Activated CD8-positive, alpha-beta memory T cell treated with anti-CD3 and anti-CD28 coated beads, Interleukin-2, amount 50 U/mL, for 4 hours (primary cell): ENCODE results near the gene FLT3LG.

ENCODE experiments used
- DNase-seq: peaks from one replicate; pipeline ENCODE4 v3.0.0-alpha.2; 2020

Gene FLT3LG

GRCh38 chr19:49473868-49474541 is at the start of gene FLT3LG:
Gene FLT3LG, plus strand, starts transcription at chr19:49474215. Its CDS starts 425 bp downstream, at chr19:49474640.
- DNase-seq, result peak; percentile 88

DNA sequence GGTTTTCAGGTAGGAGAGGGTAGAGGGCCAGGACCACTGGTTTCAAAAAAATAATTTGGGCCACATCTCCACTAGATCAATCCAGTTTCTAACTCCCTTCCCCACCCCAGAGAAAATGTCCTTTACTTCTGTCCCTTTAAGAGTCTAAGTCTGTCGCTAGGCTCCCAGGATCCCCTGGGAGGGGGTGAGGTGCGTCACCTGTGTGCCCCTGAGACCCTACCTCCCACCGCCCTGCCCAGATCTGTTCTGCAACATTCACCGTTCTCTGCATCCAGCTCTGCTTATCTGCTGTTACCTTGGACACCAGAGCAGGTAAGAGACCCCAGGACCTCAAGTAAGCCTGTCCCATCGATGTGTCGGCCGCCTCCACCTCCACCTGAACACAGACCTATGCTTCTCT is 48.8 kb upstream of the FLT3LG start, which contains the start of gene GFY:
Gene GFY, plus strand, starts transcription at position 211 of the 400 bp plus-strand sequence. CDS start 1,043 bp downstream, outside the sequence.
- DNase-seq, result no peak

DNA sequence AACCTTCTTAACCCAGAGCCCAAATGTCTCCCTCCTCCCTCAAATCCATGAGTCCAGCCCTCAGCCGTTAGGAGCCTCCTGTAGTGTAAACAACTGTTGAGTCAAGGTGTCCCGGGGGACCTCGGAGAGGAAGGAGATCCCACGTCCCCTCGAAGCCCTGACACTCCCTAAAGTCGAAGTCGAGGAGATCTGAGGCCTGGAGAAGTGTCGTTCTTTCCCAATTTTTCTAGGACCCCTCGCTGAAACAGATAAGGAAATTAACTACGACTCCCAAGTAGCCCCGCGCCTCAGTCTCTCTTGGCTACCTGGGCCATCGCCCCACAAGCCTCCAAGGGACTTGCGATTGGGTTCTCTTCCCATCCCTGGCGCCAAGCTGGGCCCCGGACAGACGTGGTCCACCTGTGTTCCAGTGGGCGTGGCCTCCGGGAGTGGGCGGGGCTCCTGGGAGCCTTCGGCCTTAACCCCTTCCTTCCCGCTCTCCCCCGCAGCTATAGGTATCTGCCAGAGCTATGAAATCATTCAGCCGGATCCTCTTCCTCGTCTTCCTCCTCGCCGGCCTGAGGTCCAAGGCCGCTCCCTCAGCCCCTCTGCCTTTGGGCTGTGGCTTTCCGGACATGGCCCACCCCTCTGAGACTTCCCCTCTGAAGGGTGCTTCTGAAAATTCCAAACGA is 48.0 kb upstream of the FLT3LG start:
- no peak for DNase-seq

DNA sequence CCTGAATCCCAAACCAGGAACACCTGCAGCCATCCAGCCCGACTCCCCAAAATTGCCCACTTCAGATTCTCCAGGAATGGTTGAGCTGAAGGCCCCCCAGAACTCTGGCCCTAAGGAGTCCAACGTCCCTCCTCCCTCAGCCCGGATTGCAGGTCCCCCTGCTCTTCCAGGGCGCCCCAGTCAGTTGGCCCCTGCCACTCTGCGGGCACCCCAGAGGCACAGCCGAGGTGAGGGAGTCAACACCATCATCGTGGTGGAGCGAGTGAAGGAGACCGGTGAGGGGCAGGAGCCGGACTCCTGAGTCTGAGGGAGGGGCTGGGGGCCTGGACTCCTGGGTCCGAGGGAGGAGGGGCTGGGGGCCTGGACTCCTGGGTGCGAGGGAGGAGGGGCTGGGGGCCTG is 46.7 kb upstream of the FLT3LG start:
- no peak for DNase-seq

GRCh38 chr19:49427855-49428546 is 46.0 kb upstream of the FLT3LG start:
- peak; percentile 40 for DNase-seq

DNA sequence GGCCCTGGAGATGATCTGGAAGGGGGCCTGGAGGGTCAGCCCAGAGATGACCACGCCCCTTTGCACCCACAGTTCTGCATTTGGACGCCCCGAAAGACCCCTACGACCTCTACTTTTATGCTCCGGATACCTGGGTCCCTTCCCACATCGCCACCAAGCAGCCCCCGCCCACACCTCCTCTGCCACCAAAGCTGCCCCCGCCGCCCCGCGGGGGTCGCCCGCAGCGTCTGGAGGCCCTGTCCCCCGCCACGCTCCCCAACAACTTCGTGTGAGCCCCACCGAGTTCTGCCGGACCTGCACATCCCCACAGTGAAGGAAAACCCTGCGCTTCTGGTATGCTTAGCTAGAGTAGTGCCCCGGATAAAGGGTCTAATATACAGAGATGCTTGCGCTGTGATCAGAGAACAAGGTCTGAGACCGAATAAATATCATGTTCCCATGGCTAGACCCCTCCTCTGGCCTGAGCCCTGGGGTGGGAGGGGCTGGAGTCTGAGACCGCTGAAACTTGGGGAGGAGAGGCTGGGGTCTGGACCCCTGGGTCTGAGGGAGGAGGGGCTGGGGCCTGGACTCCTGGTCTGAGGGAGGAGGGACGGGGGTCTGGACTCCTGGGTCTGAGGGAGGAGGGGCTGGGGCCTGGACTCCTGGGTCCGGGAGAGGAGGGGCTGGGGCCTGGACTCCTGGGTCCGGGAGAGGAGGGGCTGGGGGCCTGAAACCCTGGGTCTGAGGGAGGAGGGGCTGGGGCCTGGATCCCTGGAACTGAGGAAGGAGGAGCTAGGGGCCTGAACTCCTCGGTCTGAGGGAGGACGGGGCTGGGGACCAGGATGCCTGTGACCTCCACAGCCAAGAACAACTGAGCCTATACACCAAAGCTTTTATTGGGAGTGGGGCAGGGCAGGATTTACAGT is 45.2 kb upstream of the FLT3LG start:
- no peak for DNase-seq

- no peak for DNase-seq
These were observed 43.8 kb upstream of the FLT3LG start for GRCh38 chr19:49430172-49430677.

- no peak for DNase-seq
These were observed 43.2 kb upstream of the FLT3LG start for GRCh38 chr19:49430678-49431329.

DNA sequence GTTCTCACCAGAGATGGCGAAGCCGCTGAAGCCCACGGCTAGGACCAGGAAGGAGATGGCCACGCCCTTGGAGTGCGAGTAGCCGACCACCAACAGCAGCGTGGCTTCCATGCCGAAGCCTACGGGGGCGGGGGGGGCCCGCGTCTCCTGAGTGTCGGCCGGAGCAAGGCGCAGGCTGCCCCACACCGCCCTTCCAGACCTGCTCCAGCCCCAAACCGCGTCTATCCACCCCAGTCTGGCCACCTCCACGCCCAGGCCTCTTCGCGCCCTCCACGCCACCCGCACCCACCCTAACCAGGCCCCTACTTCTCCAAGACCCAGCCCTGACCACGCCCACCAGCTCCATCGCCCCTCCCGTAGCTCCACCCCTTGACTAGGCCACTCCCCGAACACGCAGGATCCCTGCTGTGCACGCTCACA is 42.7 kb upstream of the FLT3LG start:
- no peak for DNase-seq

- no peak for DNase-seq
These were observed 41.6 kb upstream of the FLT3LG start for GRCh38 chr19:49432141-49433073.

GRCh38 chr19:49433240-49433901 is 40.6 kb upstream of the FLT3LG start:
- DNase-seq, result no peak

- no peak for DNase-seq
These were observed 39.0 kb upstream of the FLT3LG start for GRCh38 chr19:49434907-49435583.

GRCh38 chr19:49435670-49436069 is 38.3 kb upstream of the FLT3LG start:
- no peak for DNase-seq

DNA sequence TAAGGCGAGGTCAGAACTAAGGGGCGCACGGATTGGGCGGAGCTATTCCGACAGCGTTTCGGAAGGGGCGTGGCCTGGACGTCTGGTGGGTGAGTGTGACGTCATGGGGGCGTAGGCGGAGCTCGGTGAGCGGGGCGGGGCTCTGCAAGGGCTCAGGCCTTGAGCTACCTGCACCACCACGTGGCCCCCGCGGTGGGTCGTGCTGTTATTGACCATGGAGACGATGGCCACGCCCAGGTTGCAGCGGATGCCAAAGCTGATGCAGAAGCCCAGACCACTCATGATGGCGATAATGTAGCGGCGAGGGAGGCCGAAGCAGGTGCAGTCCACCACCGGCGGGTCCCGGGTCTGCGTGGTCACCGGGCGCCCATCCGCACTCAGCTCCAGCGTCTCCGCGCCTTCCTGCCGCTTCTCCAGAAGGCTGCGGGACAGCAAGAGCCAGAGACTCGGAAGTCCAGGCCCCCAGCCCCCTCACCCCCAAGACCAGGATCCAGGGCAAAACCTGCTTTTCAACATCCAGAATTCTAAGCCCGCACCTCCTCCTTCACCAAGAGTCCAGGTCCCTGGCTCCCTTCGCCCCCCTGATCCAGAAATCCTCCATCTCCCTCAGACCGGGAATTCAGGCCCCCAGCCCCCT is 37.5 kb upstream of the FLT3LG start:
- DNase-seq, result peak; percentile 60

- no peak for DNase-seq
These were observed 36.8 kb upstream of the FLT3LG start for GRCh38 chr19:49437231-49437630.

- DNase-seq, result no peak
These were observed 35.8 kb upstream of the FLT3LG start for GRCh38 chr19:49438261-49438660.

- DNase-seq, result no peak
These were observed 34.2 kb upstream of the FLT3LG start for GRCh38 chr19:49439836-49440235.

- DNase-seq, result no peak
These were observed 33.4 kb upstream of the FLT3LG start for GRCh38 chr19:49440439-49441209.
